ENCODE measurements around the gene WDFY4. TPM values are rescaled to one million over a fixed set of nuclear protein-coding genes. Genes with fewer than 3 reads are reported as not detected.

WDFY4 gene
- total and polyA plus RNA-seq, 2 of the 4 experiments (the other 2 are of a cell fraction) = not detected

- H4K5ac ChIP-seq (ENCODE audit: low read depth, low read length) = no peak overlapping the region
- CTCF ChIA-PET = no interaction called here
- no peaks in the 10 kb centered on the region for H3K9me1 ChIP-seq (ENCODE audit: insufficient read depth, low read length)
- no peak overlapping the region for H2AFZ ChIP-seq (replicated peaks; ENCODE audit: low read length, poor library complexity)
- H2AK5ac ChIP-seq (ENCODE audit: low read depth, low read length) = no peak overlapping the region
- WGBS, 2 experiments (ENCODE audit: extremely low coverage in 2 of 2, insufficient read length in 1 of 2) = no CpG with 5 or more reads among the region's 2 CpGs
- H4K91ac ChIP-seq (ENCODE audit: insufficient read depth, low read depth, low read length) = no peak overlapping the region
- H3K4me2 ChIP-seq (ENCODE audit: low read depth, low read length) = no peak overlapping the region
- no peaks in the 10 kb centered on the region for H3K9me3 ChIP-seq (ENCODE audit: control insufficient read depth, insufficient read depth, low read length)
- in situ Hi-C loops (cut with MboI; ENCODE audit: low sequenced_read_pairs) (no loop called here), intact Hi-C loops (cut with micrococcal nuclease) (no loop called here), dilution Hi-C loops (cut with HindIII; ENCODE audit: low sequenced_read_pairs, unreplicated experiment) (no loop called here)
- no peak overlapping the region for H3K56ac ChIP-seq (ENCODE audit: extremely low read depth, insufficient read depth, low read length)
- H3K36me3 ChIP-seq (ENCODE audit: control insufficient read depth, insufficient read depth, low read length) = no peaks in the 10 kb centered on the region
- H3K27me3 ChIP-seq (ENCODE audit: control insufficient read depth, insufficient read depth, low read length) = peaks cover 7% of the 10 kb centered on the region
- H3K79me1 ChIP-seq (ENCODE audit: low read depth in 1 of 2, low read length in 2 of 2) = no peaks in the 10 kb centered on the region
- POLR2A ChIA-PET (ENCODE audit: unreplicated experiment) = no interaction called here
- no peaks in the 10 kb centered on the region for H3K4me1 ChIP-seq (ENCODE audit: control insufficient read depth, insufficient read depth, low read length)
- no peak overlapping the region for H3K27ac ChIP-seq (ENCODE audit: insufficient read depth, low read length)
- H2BK5ac ChIP-seq (ENCODE audit: low read depth, low read length, poor library complexity, severe bottlenecking) = no peak overlapping the region
- H3K14ac ChIP-seq (replicated peaks; ENCODE audit: low read depth, low read length) = no peak overlapping the region
- H2BK120ac ChIP-seq (ENCODE audit: low read depth, low read length) = no peak overlapping the region
- H4K20me1 ChIP-seq (ENCODE audit: insufficient read depth, low read length) = no peaks in the 10 kb centered on the region
- TF ChIP-seq POLR2A (IDR thresholded peaks at IDR 0.05; ENCODE audit: low read depth, low read length) (no peak), BHLHE40 (IDR thresholded peaks at IDR 0.05; ENCODE audit: low read depth, low read length) (no peak), MAZ (IDR thresholded peaks at IDR 0.05; ENCODE audit: borderline replicate concordance, low read depth, low read length) (no peak), USF2 (IDR thresholded peaks at IDR 0.05; ENCODE audit: low read depth, low read length) (no peak), CTCF (conservative IDR thresholded peaks at IDR 0.05; ENCODE audit: low read depth, low read length) (no peak), FOS (IDR thresholded peaks at IDR 0.05; ENCODE audit: low read depth, low read length) (no peak), RCOR1 (IDR thresholded peaks at IDR 0.05; ENCODE audit: insufficient replicate concordance, low read length) (no peak), RAD21 (IDR thresholded peaks at IDR 0.05; ENCODE audit: low read length) (no peak), NFE2L2 (IDR thresholded peaks at IDR 0.05; ENCODE audit: low read depth, low read length) (no peak), MXI1 (IDR thresholded peaks at IDR 0.05; ENCODE audit: borderline replicate concordance, low read depth, low read length) (no peak), CEBPB (IDR thresholded peaks at IDR 0.05; ENCODE audit: low read depth, low read length) (no peak), ELK1 (IDR thresholded peaks at IDR 0.05; ENCODE audit: borderline replicate concordance, low read depth, low read length) (no peak), RFX5 (IDR thresholded peaks at IDR 0.05; ENCODE audit: low read depth, low read length) (no peak), MAFK (IDR thresholded peaks at IDR 0.05; ENCODE audit: low read depth, low read length) (no peak), CHD1 (IDR thresholded peaks at IDR 0.05; ENCODE audit: low read depth, low read length) (no peak)
- no peak overlapping the region for H3K4me3 ChIP-seq (ENCODE audit: insufficient read depth, low read depth, low read length)
- H3K23ac ChIP-seq (ENCODE audit: low read depth, low read length) = no peak overlapping the region
- ATAC-seq (ENCODE audit: low read depth) (no peak), DNase-seq (no peak)
- H3K18ac ChIP-seq (ENCODE audit: low read depth, low read length) = no peak overlapping the region
- no peak overlapping the region for H2AK9ac ChIP-seq (replicated peaks; ENCODE audit: low read depth, low read length, poor library complexity)
- no peak overlapping the region for H3K9ac ChIP-seq (ENCODE audit: low read depth, low read length)
- H3K4ac ChIP-seq (ENCODE audit: low read depth, low read length) = no peak overlapping the region
- no peak overlapping the region for H2BK20ac ChIP-seq (ENCODE audit: low read depth, low read length)
- no peak overlapping the region for H4K8ac ChIP-seq (ENCODE audit: low read depth in 2 of 2, low read length in 2 of 2)
- H2BK15ac ChIP-seq (ENCODE audit: low read depth, low read length) = no peak overlapping the region
- BruUV-seq (replicated peaks) = no TSS peak
Observed at GRCh38 chr10:48737886-48738285, 53.2 kb downstream of the WDFY4 start.

Measured in IMR-90 (cell line).